Thyroid gland (tissue), 4 donors: ENCODE data around the gene DPP10. TPM values are rescaled to one million over a fixed set of nuclear protein-coding genes. Genes with fewer than 3 reads are reported as not detected.

Experiments
- DNase-seq, 2 donors: peaks; one replicate each; pipeline ENCODE4 v3.0.0-alpha.2; 2019
- H3K27ac ChIP-seq, 3 donors: fragments of 200-600 bp; sonication (generic); 1 replicate in 2 of 3; 2 replicates in 1 of 3; pipeline ENCODE4 v1.5.1; 2016 to 2019; ENCODE audit warnings: mild to moderate bottlenecking in 1 of 3, moderate library complexity in 1 of 3
- H3K27me3 ChIP-seq: fragments of 200-600 bp; sonication (generic); one replicate; pipeline ENCODE4 v1.5.1; 2019
- H3K36me3 ChIP-seq, 2 donors: fragments of 200-600 bp; sonication (generic); one replicate each; pipeline ENCODE4 v1.5.1; 2016 to 2019
- H3K4me1 ChIP-seq, 2 donors: fragments of 200-600 bp; sonication (generic); one replicate each; pipeline ENCODE4 v1.5.1; 2017 to 2019
- H3K4me3 ChIP-seq, 3 donors: fragments of 200-600 bp; sonication (generic); replicated peaks in 1 of 3; 1 replicate in 2 of 3; 2 replicates in 1 of 3; pipeline ENCODE4 v1.5.1; 2016; ENCODE audit warnings: mild to moderate bottlenecking in 1 of 3
- H3K9me3 ChIP-seq: fragments of 200-600 bp; sonication (generic); one replicate; pipeline ENCODE4 v1.5.1; 2017
- POLR2A ChIP-seq, 2 donors: fragments of 450-650 bp; IDR thresholded peaks; one replicate each; pipeline ENCODE4 v1.6.1; 2017; ENCODE audit warnings: antibody characterized with exemption in 2 of 2, mild to moderate bottlenecking in 2 of 2, moderate library complexity in 1 of 2
- WGBS, 2 donors: methylation state at CpG; one replicate each; pipeline ENCODE4 v1.1.5; 2017; 5-methylcytosine and 5-hydroxymethylcytosine counted together
- intact Hi-C: fragments of 100-400 bp; cut with DNase I; formaldehyde crosslinking; loops from one replicate; pipeline ENCODE4 v1.15.1; 2023
- total RNA-seq, 4 donors: library from RNA; depleted of rRNA; stranded (reverse); fragments of >200 nt; gene quantifications; one replicate each; pipeline ENCODE4 v1.2.3, GENCODE V29; 2016
- TF ChIP-seq, protein P1 (sequence below), 6 experiments: fragments of 200-600 bp in 3 of 6; fragments of 450-650 bp in 3 of 6; sonication (generic) in 3 of 6; IDR thresholded peaks; one replicate each; pipeline ENCODE4 v1.5.1; 2016 to 2019; ENCODE audit warnings: antibody characterized with exemption in 6 of 6, mild to moderate bottlenecking in 2 of 6, inconsistent platforms in 1 of 6, moderate library complexity in 1 of 6

The DPP10 gene
- total RNA-seq, 4 donors from 2014 or later, result 0.63 to 1.3 TPM; not detected in 2

DNA sequence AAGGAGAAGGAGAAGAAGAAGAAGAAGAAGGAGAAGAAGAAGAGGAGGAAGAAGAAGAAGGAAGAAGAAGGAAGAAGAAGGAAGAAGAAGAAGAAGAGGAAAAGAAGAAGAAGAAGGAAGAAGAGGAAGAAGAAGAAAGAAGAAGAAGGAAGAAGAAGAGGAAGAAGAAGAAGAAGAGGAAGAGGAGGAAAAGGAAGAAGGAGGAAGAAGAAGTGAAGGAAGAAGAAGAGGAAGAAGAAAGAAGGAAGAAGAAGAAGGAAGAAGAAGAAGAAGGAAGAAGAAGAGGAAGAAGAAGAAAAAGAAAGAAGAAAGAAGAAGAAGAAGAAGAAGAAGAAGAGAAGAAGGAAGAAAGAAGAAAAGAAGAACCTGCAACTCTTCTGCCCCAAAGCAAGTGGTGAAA is 942.0 kb downstream of the DPP10 start:
- Histone ChIP-seq H3K9me3 (no peaks in the 10 kb centered on the region), H3K36me3 (no peaks in the 10 kb centered on the region)

DNA sequence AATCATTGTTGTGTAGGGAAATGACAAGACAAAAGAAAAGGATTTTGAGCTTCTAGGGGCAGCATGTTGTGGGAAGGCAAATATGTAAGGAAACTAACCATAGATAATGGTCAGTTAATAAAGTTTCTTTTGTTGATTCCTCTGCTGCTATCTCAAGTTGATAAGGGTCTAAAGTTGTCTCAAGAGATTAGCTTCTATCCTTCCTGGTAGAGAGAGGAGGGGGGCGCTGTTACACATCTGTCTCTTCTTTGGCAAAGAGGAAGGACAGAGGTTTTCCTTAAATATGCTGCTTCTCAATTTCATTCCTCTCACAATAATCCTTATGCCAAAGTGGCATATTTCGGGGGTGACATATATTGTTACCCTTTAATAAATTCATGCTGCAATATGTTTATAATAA is 944.0 kb downstream of the DPP10 start:
- TF ChIP-seq, protein P1, sequence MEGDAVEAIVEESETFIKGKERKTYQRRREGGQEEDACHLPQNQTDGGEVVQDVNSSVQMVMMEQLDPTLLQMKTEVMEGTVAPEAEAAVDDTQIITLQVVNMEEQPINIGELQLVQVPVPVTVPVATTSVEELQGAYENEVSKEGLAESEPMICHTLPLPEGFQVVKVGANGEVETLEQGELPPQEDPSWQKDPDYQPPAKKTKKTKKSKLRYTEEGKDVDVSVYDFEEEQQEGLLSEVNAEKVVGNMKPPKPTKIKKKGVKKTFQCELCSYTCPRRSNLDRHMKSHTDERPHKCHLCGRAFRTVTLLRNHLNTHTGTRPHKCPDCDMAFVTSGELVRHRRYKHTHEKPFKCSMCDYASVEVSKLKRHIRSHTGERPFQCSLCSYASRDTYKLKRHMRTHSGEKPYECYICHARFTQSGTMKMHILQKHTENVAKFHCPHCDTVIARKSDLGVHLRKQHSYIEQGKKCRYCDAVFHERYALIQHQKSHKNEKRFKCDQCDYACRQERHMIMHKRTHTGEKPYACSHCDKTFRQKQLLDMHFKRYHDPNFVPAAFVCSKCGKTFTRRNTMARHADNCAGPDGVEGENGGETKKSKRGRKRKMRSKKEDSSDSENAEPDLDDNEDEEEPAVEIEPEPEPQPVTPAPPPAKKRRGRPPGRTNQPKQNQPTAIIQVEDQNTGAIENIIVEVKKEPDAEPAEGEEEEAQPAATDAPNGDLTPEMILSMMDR (IDR thresholded peaks at IDR 0.05), result no peak
- no peak for TF ChIP-seq POLR2A (IDR thresholded peaks at IDR 0.05)
- Histone ChIP-seq H3K27ac (no peak overlapping the region), H3K27me3 (no peaks in the 10 kb centered on the region), H3K36me3 (no peaks in the 10 kb centered on the region), H3K9me3 (no peaks in the 10 kb centered on the region), H3K4me1 (no peaks in the 10 kb centered on the region), H3K4me3 (no peak overlapping the region)
- 47 to 71% methylated on average over 2 of the region's 2 CpGs for WGBS, 2 donors
- intact Hi-C loops, result no loop called here
- no peak for DNase-seq

More for the DNA sequence above, 942.0 kb downstream of the DPP10 start:
- no peak overlapping the region for H3K4me3 ChIP-seq
- no peaks in the 10 kb centered on the region for H3K4me1 ChIP-seq
- DNase-seq, result no peak
- H3K27ac ChIP-seq, result no peak overlapping the region
- H3K27me3 ChIP-seq, result no peaks in the 10 kb centered on the region
- TF ChIP-seq POLR2A (IDR thresholded peaks at IDR 0.05), result no peak
- TF ChIP-seq, protein P1 (IDR thresholded peaks at IDR 0.05), result no peak
- intact Hi-C loops, result no loop called here

DNA sequence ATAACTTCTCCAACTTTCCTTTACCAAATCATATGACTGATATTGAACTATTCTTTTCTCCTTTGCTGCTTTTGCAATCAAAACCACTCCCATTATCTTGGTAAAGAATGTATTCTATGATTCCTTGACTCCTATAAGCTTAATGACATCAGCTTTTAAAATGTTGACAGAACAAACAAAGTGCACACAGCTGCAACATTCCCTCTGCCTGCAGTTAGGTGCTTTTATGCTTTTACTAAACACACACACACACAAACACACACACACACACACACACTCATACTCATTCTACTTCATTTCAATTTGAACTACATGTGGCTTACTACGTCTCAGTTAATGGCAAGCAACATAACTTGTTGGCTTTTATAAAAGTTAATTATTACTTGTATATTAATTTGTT is 946.6 kb downstream of the DPP10 start:
- DNase-seq, result no peak
- WGBS, 2 donors, result 57 to 88% methylated on average over 1 of the region's 1 CpG
- Histone ChIP-seq H3K9me3 (no peaks in the 10 kb centered on the region), H3K27me3 (no peaks in the 10 kb centered on the region), H3K4me3 (no peak overlapping the region), H3K4me1 (no peaks in the 10 kb centered on the region), H3K27ac (no peak overlapping the region), H3K36me3 (no peaks in the 10 kb centered on the region)
- intact Hi-C loops, result no loop called here
- TF ChIP-seq, protein P1 (IDR thresholded peaks at IDR 0.05), result no peak
- no peak for TF ChIP-seq POLR2A (IDR thresholded peaks at IDR 0.05)

DNA sequence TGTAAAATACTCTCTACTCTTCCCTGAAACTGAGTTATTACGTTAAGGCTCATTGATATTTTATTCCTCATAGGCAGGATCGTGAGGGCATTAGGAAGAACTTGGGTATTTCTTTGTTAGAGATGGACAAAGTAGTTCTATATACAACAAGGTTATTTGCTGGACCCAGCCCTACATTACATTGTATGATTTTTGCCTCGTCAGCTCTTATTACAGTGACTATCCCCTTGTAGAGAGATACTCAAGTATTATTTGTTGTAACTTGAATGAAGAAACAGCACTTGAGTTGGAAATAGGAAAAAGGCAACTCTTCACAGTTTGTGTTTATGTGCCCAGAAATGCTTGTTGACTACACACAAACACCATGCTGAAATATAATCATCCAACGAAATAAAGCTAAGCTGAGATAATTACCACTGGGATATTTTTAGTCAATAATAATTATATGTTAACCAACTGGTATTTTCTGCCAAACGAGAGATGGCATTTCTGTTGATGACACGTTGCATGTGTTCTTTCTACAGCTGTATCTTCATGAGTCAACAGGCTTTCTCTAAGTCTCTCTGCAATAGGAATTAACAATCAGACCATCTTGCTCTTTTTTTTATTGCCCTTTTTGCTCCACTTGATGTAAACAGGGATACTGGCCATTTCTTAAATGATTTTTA is 947.6 kb downstream of the DPP10 start:
- intact Hi-C loops, result no loop called here
- H3K36me3 ChIP-seq, result no peaks in the 10 kb centered on the region
- no peak overlapping the region for H3K4me3 ChIP-seq
- DNase-seq, result no peak
- no peaks in the 10 kb centered on the region for H3K27me3 ChIP-seq
- no peak overlapping the region for H3K27ac ChIP-seq
- 83 to 86% methylated on average over 6 of the region's 6 CpGs for WGBS, 2 donors
- no peaks in the 10 kb centered on the region for H3K4me1 ChIP-seq
- H3K9me3 ChIP-seq, result no peaks in the 10 kb centered on the region
- TF ChIP-seq, protein P1 (IDR thresholded peaks at IDR 0.05), result no peak
- TF ChIP-seq POLR2A (IDR thresholded peaks at IDR 0.05), result no peak

DNA sequence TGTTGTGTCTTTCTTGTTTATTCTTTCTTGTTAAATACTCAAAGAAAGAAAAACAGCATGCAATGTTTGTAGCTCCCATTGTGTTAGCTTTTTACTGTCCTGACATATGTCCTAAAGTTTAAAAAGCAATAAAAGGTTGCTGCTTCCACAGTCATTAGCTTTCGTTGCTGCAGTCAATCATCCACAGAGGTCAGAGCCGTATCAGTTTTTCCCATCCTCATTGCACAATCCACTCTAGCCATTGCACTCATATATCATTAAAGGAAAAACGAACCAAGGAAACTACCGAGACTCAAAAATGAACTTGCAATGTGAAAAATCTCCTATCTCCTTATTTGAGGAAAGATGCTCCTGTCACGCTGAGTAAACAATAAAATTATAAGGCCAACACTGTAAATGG is 954.1 kb downstream of the DPP10 start:
- no peak for TF ChIP-seq POLR2A (IDR thresholded peaks at IDR 0.05)
- TF ChIP-seq, protein P1 (IDR thresholded peaks at IDR 0.05), result no peak
- DNase-seq, result no peak
- Histone ChIP-seq H3K27ac (no peak overlapping the region), H3K9me3 (no peaks in the 10 kb centered on the region), H3K4me1 (no peaks in the 10 kb centered on the region), H3K27me3 (no peaks in the 10 kb centered on the region), H3K4me3 (no peak overlapping the region), H3K36me3 (no peaks in the 10 kb centered on the region)
- intact Hi-C loops, result no loop called here
- WGBS, 2 donors, result 71 to 78% methylated on average over 5 of the region's 5 CpGs
